Smooth muscle cell (in vitro differentiated cells): ENCODE results near the gene PRKCE. TPM values are rescaled to one million over a fixed set of nuclear protein-coding genes. Genes with fewer than 3 reads are reported as not detected.

Source experiments
- DNase-seq: peaks from one replicate; lab custom pipeline; 2025; ENCODE audit not compliant: unreplicated experiment; lab: John Stamatoyannopoulos, UW
- H2AFZ ChIP-seq: fragments of 200-600 bp; sonication (generic); 2 replicates; pipeline ENCODE4 v1.6.0; 2016; ENCODE audit warnings: antibody characterized with exemption, low read depth, mild to moderate bottlenecking
- H3F3A ChIP-seq: fragments of 200-600 bp; sonication (generic); 2 replicates; pipeline ENCODE4 v1.6.0; 2017; ENCODE audit warnings: antibody characterized with exemption, low read depth
- H3K27ac ChIP-seq: fragments of 200-600 bp; sonication (generic); 2 replicates; pipeline ENCODE4 v1.5.1; 2016; ENCODE audit warnings: low read depth, mild to moderate bottlenecking
- H3K27me3 ChIP-seq: fragments of 200-600 bp; sonication (generic); 2 replicates; pipeline ENCODE4 v1.6.1; 2016; ENCODE audit warnings: low read depth, mild to moderate bottlenecking
- H3K36me3 ChIP-seq: fragments of 200-600 bp; sonication (generic); 2 replicates; pipeline ENCODE4 v1.5.1; 2016; ENCODE audit warnings: low read depth
- H3K4me1 ChIP-seq: fragments of 200-600 bp; sonication (generic); 2 replicates; pipeline ENCODE4 v1.5.1; 2016; ENCODE audit warnings: low read depth
- H3K4me2 ChIP-seq: fragments of 200-600 bp; sonication (generic); 2 replicates; pipeline ENCODE4 v1.6.0; 2016; ENCODE audit warnings: mild to moderate bottlenecking
- H3K4me3 ChIP-seq: fragments of 200-600 bp; sonication (generic); 2 replicates; pipeline ENCODE4 v1.5.1; 2016; ENCODE audit warnings: mild to moderate bottlenecking
- H3K79me2 ChIP-seq: fragments of 200-600 bp; sonication (generic); 2 replicates; pipeline ENCODE4 v1.6.0; 2016; ENCODE audit warnings: low read depth, mild to moderate bottlenecking
- H3K9ac ChIP-seq: fragments of 200-600 bp; sonication (generic); 2 replicates; pipeline ENCODE4 v1.6.0; 2016; ENCODE audit warnings: low read depth
- H3K9me3 ChIP-seq: fragments of 200-600 bp; sonication (generic); replicated peaks from 2 replicates; pipeline ENCODE4 v1.5.1; 2016; ENCODE audit warnings: low read depth
- H4K20me1 ChIP-seq: fragments of 200-600 bp; sonication (generic); 2 replicates; pipeline ENCODE4 v1.6.0; 2016; ENCODE audit warnings: low read depth
- CTCF ChIP-seq: fragments of 200-600 bp; sonication (generic); IDR thresholded peaks from 2 replicates; pipeline ENCODE4 v1.5.1; 2017; ENCODE audit warnings: borderline replicate concordance, mild to moderate bottlenecking, antibody characterized with exemption; ENCODE audit not compliant: insufficient read depth, poor library complexity, severe bottlenecking
- WGBS: methylation state at CpG from one replicate; pipeline ENCODE4 v1.1.7; 2016; ENCODE audit warnings: low lambda C conversion rate; 5-methylcytosine and 5-hydroxymethylcytosine counted together
- polyA plus RNA-seq: library from polyadenylated mRNA; unstranded; fragments of >200 nt; fragmentation: Nextera tagmentation; extraction: Ambion mirVana; gene quantifications from 2 replicates; pipeline ENCODE4 v1.2.1, GENCODE V29; 2016
- total RNA-seq: library from RNA; depleted of rRNA; stranded (reverse); fragments of >200 nt; gene quantifications from 2 replicates; pipeline ENCODE4 v1.2.3, GENCODE V29; 2014

Gene PRKCE
- total and polyA plus RNA-seq, 2 experiments from 2014 or later, result 20.6 to 29.1 TPM

- Histone ChIP-seq H2AFZ (no peak overlapping the region), H3F3A (peaks cover 4% of the 10 kb centered on the region), H3K4me1 (peaks cover 31% of the 10 kb centered on the region), H3K36me3 (no peaks in the 10 kb centered on the region), H3K27ac (peak overlapping the region; percentile 74), H3K4me3 (no peak overlapping the region), H3K79me2 (peaks cover 10% of the 10 kb centered on the region), H3K9ac (peak overlapping the region; percentile 30), H3K4me2 (peak overlapping the region; percentile 76), H4K20me1 (peaks cover 90% of the 10 kb centered on the region), H3K27me3 (no peaks in the 10 kb centered on the region), H3K9me3 (no peaks in the 10 kb centered on the region)
- no peak for DNase-seq
- no peak for TF ChIP-seq CTCF
- WGBS, result 28% methylated on average over 6 of the region's 6 CpGs
Measured at GRCh38 chr2:45944074-45944473, 292.6 kb downstream of the PRKCE start.

- no peak overlapping the region for H3K9ac ChIP-seq
- peaks cover 94% of the 10 kb centered on the region for H4K20me1 ChIP-seq
- peaks cover 4% of the 10 kb centered on the region for H3F3A ChIP-seq
- no peak for TF ChIP-seq CTCF
- no peaks in the 10 kb centered on the region for H3K36me3 ChIP-seq
- peak overlapping the region; percentile 14 for H3K4me2 ChIP-seq
- no peak overlapping the region for H2AFZ ChIP-seq
- H3K79me2 ChIP-seq, result peaks cover 12% of the 10 kb centered on the region
- H3K27me3 ChIP-seq, result no peaks in the 10 kb centered on the region
- 82% methylated on average over 9 of the region's 9 CpGs for WGBS
- H3K4me3 ChIP-seq, result no peak overlapping the region
- peaks cover 28% of the 10 kb centered on the region for H3K4me1 ChIP-seq
- peak overlapping the region; percentile 6 for H3K27ac ChIP-seq
- H3K9me3 ChIP-seq, result no peaks in the 10 kb centered on the region
- no peak for DNase-seq
Measured at GRCh38 chr2:45945302-45945717, 293.8 kb downstream of the PRKCE start.

- Histone ChIP-seq H3K4me3 (no peak overlapping the region), H4K20me1 (peaks cover 97% of the 10 kb centered on the region), H3K79me2 (peaks cover 14% of the 10 kb centered on the region), H3K9ac (no peak overlapping the region), H3K9me3 (no peaks in the 10 kb centered on the region), H3K27ac (peak overlapping the region; percentile 32), H3K36me3 (no peaks in the 10 kb centered on the region), H3K27me3 (no peaks in the 10 kb centered on the region), H3F3A (peaks cover 4% of the 10 kb centered on the region), H3K4me1 (peaks cover 28% of the 10 kb centered on the region), H3K4me2 (peak overlapping the region; percentile 67), H2AFZ (no peak overlapping the region)
- DNase-seq, result no peak
- 31% methylated on average over 3 of the region's 3 CpGs for WGBS
- TF ChIP-seq CTCF, result no peak
Measured at GRCh38 chr2:45946023-45946422, 294.5 kb downstream of the PRKCE start.

GRCh38 chr2:45950606-45951005 is 299.1 kb downstream of the PRKCE start:
- Histone ChIP-seq H3K4me1 (no peaks in the 10 kb centered on the region), H3K9ac (no peak overlapping the region), H3K4me2 (no peak overlapping the region), H3K27ac (no peak overlapping the region), H4K20me1 (peaks cover 96% of the 10 kb centered on the region), H2AFZ (no peak overlapping the region), H3K36me3 (no peaks in the 10 kb centered on the region), H3K79me2 (peaks cover 11% of the 10 kb centered on the region), H3K27me3 (no peaks in the 10 kb centered on the region), H3K9me3 (no peaks in the 10 kb centered on the region), H3F3A (no peaks in the 10 kb centered on the region), H3K4me3 (no peak overlapping the region)
- 86% methylated on average over 5 of the region's 5 CpGs for WGBS
- no peak for DNase-seq
- TF ChIP-seq CTCF, result no peak
